Measurements from ENCODE around the gene STMP1.

DNA sequence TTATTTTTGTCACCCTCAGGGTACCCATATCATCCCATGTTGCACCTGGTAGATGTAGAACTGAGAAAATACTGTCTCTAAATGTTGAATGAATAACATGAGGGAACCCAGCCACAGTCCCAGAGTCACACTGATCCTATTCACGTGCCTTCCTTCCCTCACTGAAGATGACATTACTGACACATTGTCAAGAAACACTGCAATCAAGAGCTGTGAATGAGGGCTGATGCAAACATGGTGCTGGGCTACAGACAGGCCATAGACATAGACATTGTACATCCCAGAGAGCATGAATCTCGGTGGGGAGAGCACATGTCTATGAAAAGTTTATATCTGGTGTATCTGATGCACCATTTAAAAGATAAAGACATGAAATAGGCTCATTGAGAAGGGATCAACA lies 55.9 kb downstream of the STMP1 start:
- TF ChIP-seq, protein P1, sequence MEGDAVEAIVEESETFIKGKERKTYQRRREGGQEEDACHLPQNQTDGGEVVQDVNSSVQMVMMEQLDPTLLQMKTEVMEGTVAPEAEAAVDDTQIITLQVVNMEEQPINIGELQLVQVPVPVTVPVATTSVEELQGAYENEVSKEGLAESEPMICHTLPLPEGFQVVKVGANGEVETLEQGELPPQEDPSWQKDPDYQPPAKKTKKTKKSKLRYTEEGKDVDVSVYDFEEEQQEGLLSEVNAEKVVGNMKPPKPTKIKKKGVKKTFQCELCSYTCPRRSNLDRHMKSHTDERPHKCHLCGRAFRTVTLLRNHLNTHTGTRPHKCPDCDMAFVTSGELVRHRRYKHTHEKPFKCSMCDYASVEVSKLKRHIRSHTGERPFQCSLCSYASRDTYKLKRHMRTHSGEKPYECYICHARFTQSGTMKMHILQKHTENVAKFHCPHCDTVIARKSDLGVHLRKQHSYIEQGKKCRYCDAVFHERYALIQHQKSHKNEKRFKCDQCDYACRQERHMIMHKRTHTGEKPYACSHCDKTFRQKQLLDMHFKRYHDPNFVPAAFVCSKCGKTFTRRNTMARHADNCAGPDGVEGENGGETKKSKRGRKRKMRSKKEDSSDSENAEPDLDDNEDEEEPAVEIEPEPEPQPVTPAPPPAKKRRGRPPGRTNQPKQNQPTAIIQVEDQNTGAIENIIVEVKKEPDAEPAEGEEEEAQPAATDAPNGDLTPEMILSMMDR (IDR thresholded peaks at IDR 0.05): no peak
- no peak for TF ChIP-seq POLR2A (IDR thresholded peaks at IDR 0.05)
